IPS-20b (cell line): ENCODE results near the gene ARSK.
A peak's percentile ranks its signal among the peaks of the same experiment; 100 is the strongest.

Experiments used
- H3K27ac ChIP-seq: one replicate; pipeline ENCODE4 v1.5.1; 2013; ENCODE audit warnings: low read length
- H3K27me3 ChIP-seq: 2 replicates; pipeline ENCODE4 v1.6.1; 2013; ENCODE audit warnings: mild to moderate bottlenecking, low read length, inconsistent platforms; ENCODE audit not compliant: insufficient read depth
- H3K36me3 ChIP-seq: 2 replicates; pipeline ENCODE4 v1.6.1; 2013; ENCODE audit warnings: low read depth, mild to moderate bottlenecking, inconsistent platforms, low read length, moderate library complexity; ENCODE audit not compliant: insufficient read depth
- H3K4me1 ChIP-seq: 2 replicates; pipeline ENCODE4 v1.6.1; 2013; ENCODE audit warnings: mild to moderate bottlenecking, control low read depth, inconsistent platforms, low read length, moderate library complexity; ENCODE audit not compliant: insufficient read depth
- H3K4me3 ChIP-seq: 2 replicates; pipeline ENCODE4 v1.5.1; 2013; ENCODE audit warnings: mild to moderate bottlenecking, low read length, inconsistent platforms
- H3K9ac ChIP-seq: 2 replicates; pipeline ENCODE4 v1.6.1; 2013; ENCODE audit warnings: low read depth, mild to moderate bottlenecking, inconsistent platforms, low read length, moderate library complexity
- H3K9me3 ChIP-seq: 2 replicates; pipeline ENCODE4 v1.6.1; 2013; ENCODE audit warnings: mild to moderate bottlenecking, low read depth, low read length, inconsistent platforms; ENCODE audit not compliant: insufficient read depth

The ARSK gene, protein sequence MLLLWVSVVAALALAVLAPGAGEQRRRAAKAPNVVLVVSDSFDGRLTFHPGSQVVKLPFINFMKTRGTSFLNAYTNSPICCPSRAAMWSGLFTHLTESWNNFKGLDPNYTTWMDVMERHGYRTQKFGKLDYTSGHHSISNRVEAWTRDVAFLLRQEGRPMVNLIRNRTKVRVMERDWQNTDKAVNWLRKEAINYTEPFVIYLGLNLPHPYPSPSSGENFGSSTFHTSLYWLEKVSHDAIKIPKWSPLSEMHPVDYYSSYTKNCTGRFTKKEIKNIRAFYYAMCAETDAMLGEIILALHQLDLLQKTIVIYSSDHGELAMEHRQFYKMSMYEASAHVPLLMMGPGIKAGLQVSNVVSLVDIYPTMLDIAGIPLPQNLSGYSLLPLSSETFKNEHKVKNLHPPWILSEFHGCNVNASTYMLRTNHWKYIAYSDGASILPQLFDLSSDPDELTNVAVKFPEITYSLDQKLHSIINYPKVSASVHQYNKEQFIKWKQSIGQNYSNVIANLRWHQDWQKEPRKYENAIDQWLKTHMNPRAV

DNA sequence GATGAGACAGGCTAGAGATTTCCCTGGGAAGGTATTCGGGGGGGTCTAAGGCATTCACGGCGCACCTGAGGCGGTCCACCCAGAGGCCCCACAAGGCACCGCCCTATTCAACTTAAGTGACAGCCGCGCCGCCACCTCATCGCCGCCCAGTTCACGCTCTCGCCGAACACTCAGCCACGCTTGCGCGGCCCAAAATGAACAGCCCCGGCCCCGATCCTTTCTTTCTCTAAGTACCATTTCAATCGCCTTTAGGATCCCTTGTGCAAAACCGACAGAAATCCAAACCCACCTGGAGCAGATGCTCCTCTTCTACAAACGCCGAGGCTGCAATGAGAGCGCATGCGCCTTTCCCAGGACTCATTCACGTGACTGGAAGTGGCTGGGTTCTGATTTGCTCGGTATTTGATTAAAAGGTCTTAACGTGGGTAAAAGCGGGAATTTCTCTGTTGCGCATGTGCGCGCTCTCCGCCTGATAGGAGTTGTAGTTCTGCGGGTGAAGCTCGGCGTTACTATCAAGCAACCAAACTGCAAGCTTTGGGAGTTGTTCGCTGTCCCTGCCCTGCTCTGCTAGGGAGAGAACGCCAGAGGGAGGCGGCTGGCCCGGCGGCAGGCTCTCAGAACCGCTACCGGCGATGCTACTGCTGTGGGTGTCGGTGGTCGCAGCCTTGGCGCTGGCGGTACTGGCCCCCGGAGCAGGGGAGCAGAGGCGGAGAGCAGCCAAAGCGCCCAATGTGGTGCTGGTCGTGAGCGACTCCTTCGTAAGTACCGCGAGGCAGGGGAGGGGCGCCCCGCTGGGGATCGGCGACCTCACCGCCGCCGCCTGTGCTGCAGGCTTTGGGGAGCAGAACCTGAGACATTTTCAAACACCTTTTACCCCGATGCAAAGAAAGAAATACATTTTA, at the start of gene ARSK, which contains the start of gene SKIC3:
Gene ARSK (plus strand): TSS at position 455 of the 902 bp plus-strand sequence. CDS start 178 bp downstream, at position 633.
Gene SKIC3 (minus strand): TSS at position 331 of the 902 bp plus-strand sequence. CDS start 7,827 bp downstream, outside the sequence.
- Histone ChIP-seq H3K27ac (peak within 1 kb of the TSS; percentile 68), H3K4me1 (0 out of 2 replicates have a peak, but pooled peaks cover 4% of the 10 kb centered on the region), H3K9me3 (no peaks in the 10 kb centered on the region), H3K27me3 (no peaks in the 10 kb centered on the region), H3K4me3 (peak within 1 kb of the TSS; percentile 97), H3K9ac (peak within 1 kb of the TSS; percentile 92), H3K36me3 (peaks cover 10% of the 10 kb centered on the region)

DNA sequence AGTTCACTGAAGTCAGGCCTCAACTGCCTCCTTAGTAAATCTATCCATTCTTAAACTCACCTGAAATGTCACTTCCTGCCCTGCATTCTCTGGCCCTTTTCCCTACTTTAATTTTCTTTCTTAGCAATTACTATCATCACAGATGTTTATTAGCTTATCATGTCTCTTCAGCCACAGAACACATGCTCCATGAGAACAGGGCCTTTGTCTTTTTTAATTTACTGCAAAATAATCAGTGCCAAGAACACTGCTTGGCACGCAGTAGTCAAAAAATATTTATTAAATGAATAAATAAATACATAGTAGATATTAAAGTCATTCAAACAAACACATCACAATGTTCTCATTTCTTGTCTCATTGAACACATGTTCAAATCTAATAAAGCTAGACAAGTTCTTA, 46.4 kb upstream of the ARSK start:
- H3K4me3 ChIP-seq: no peak overlapping the region
- no peak overlapping the region for H3K27ac ChIP-seq
- H3K36me3 ChIP-seq: peaks cover 68% of the 10 kb centered on the region
- H3K27me3 ChIP-seq: no peaks in the 10 kb centered on the region
- H3K9me3 ChIP-seq: no peaks in the 10 kb centered on the region
- no peaks in the 10 kb centered on the region for H3K4me1 ChIP-seq
- H3K9ac ChIP-seq: no peak overlapping the region

GRCh38 chr5:95511606-95512005, 43.3 kb upstream of the ARSK start:
- H3K27ac ChIP-seq: no peak overlapping the region
- H3K9me3 ChIP-seq: no peaks in the 10 kb centered on the region
- no peak overlapping the region for H3K9ac ChIP-seq
- no peaks in the 10 kb centered on the region for H3K4me1 ChIP-seq
- H3K36me3 ChIP-seq: peaks cover 85% of the 10 kb centered on the region
- no peak overlapping the region for H3K4me3 ChIP-seq
- no peaks in the 10 kb centered on the region for H3K27me3 ChIP-seq

DNA sequence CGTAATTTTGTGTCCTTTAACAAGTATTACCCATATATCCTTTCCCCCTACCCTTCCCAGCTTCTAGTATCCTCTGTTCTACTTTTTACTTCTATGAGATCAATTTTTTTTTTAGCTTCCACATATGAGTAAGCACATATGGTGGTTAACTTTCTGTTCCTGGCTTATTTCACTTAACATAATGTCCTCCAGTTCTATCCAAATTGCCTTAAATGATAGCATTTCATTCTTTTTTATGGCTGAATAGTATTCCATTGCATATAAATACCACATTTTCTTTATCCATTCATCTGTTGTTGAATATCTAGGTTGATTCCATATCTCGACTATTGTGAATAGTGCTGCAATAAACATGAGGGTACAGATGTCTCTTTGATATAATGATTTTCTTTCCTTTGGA, 36.5 kb upstream of the ARSK start:
- Histone ChIP-seq H3K9ac (no peak overlapping the region), H3K36me3 (peaks cover 94% of the 10 kb centered on the region), H3K27ac (no peak overlapping the region), H3K4me3 (no peak overlapping the region), H3K27me3 (no peaks in the 10 kb centered on the region), H3K4me1 (no peaks in the 10 kb centered on the region), H3K9me3 (no peaks in the 10 kb centered on the region)

- Histone ChIP-seq H3K4me1 (no peaks in the 10 kb centered on the region), H3K9ac (no peak overlapping the region), H3K36me3 (peaks cover 95% of the 10 kb centered on the region), H3K27me3 (no peaks in the 10 kb centered on the region), H3K4me3 (no peak overlapping the region), H3K9me3 (no peaks in the 10 kb centered on the region), H3K27ac (no peak overlapping the region)
Observed at GRCh38 chr5:95519151-95519550, 35.8 kb upstream of the ARSK start.

GRCh38 chr5:95519681-95520080, 35.2 kb upstream of the ARSK start:
- H3K4me3 ChIP-seq: no peak overlapping the region
- H3K36me3 ChIP-seq: peaks cover 95% of the 10 kb centered on the region
- H3K9me3 ChIP-seq: no peaks in the 10 kb centered on the region
- no peaks in the 10 kb centered on the region for H3K4me1 ChIP-seq
- H3K9ac ChIP-seq: no peak overlapping the region
- no peaks in the 10 kb centered on the region for H3K27me3 ChIP-seq
- H3K27ac ChIP-seq: no peak overlapping the region

DNA sequence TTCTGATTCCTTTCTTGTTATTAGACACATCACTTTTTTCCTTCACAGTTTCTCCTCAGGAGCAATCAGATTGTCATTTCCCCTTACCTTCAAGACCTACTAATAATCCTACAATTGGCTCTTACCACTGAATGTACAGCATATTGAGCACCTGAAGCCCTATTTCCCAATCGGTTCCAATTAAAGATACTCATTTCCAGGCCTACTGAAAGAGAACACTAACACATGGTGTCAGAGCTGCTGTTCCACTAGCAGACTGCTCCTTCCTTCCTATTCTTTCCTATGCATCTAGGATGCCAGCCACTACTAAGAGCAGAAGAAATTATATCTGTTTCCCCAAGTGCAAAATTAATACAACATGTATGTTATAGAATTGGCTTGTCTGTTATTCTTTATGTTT, 34.7 kb upstream of the ARSK start:
- H3K9ac ChIP-seq: no peak overlapping the region
- no peaks in the 10 kb centered on the region for H3K27me3 ChIP-seq
- H3K36me3 ChIP-seq: peaks cover 95% of the 10 kb centered on the region
- H3K27ac ChIP-seq: no peak overlapping the region
- no peak overlapping the region for H3K4me3 ChIP-seq
- no peaks in the 10 kb centered on the region for H3K4me1 ChIP-seq
- H3K9me3 ChIP-seq: no peaks in the 10 kb centered on the region

DNA sequence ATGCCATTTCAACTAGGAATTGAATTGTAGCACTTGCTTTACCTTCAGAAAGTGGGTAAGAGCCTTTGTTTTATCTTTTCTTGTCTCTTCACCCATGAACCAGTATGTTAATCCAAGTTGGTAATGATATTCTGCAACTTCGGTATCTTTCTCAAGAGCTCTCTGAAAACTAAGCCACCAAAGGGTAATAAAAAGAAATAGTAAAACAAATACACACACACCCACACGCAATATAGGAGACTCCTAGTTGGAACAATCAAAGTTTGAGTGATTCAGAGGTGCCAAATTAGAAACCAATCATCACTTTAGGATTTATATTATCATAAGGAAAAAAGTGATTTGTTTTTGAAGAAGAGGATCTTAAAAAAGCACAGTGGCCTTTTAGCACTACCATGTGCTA, 30.5 kb upstream of the ARSK start:
- H3K9me3 ChIP-seq: no peaks in the 10 kb centered on the region

GRCh38 chr5:95526871-95527270, 28.0 kb upstream of the ARSK start:
- peaks cover 5% of the 10 kb centered on the region for H3K4me1 ChIP-seq
- no peak overlapping the region for H3K9ac ChIP-seq
- no peaks in the 10 kb centered on the region for H3K27me3 ChIP-seq
- no peak overlapping the region for H3K27ac ChIP-seq
- no peak overlapping the region for H3K4me3 ChIP-seq
- no peaks in the 10 kb centered on the region for H3K9me3 ChIP-seq
- peaks cover 87% of the 10 kb centered on the region for H3K36me3 ChIP-seq

More for the DNA sequence above, 30.5 kb upstream of the ARSK start:
- Histone ChIP-seq H3K4me3 (no peak overlapping the region), H3K9ac (no peak overlapping the region), H3K36me3 (peaks cover 94% of the 10 kb centered on the region), H3K27ac (no peak overlapping the region), H3K27me3 (no peaks in the 10 kb centered on the region), H3K4me1 (no peaks in the 10 kb centered on the region)

- no peaks in the 10 kb centered on the region for H3K9me3 ChIP-seq
- H3K4me3 ChIP-seq: no peak overlapping the region
- H3K9ac ChIP-seq: no peak overlapping the region
- peaks cover 70% of the 10 kb centered on the region for H3K36me3 ChIP-seq
- H3K27me3 ChIP-seq: no peaks in the 10 kb centered on the region
- peaks cover 21% of the 10 kb centered on the region for H3K4me1 ChIP-seq
- no peak overlapping the region for H3K27ac ChIP-seq
Observed at GRCh38 chr5:95528565-95528964, 26.3 kb upstream of the ARSK start.

DNA sequence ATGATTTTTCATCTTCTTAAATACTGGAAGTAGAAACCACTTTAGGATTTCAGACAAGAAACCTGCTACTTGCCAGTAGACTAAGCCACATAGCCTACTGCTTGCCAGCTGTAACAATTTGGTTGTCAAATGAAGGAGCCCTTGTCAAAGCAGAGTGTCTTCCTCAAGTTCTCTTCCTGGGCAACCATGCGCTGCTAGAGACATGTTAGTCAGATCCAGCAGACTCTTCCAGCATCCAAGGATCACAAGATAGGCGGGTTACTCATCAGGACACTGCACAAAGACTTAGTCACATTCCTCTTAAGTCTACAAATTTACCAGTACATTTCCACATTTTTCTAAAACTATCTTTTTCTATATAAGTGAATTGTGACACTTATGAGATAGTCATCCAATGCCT, 24.5 kb upstream of the ARSK start:
- peaks cover 52% of the 10 kb centered on the region for H3K36me3 ChIP-seq
- no peaks in the 10 kb centered on the region for H3K9me3 ChIP-seq
- H3K4me1 ChIP-seq: peaks cover 21% of the 10 kb centered on the region
- no peaks in the 10 kb centered on the region for H3K27me3 ChIP-seq
- H3K9ac ChIP-seq: no peak overlapping the region
- no peak overlapping the region for H3K27ac ChIP-seq
- H3K4me3 ChIP-seq: no peak overlapping the region
